ENCODE measurements around the gene AGO1. TPM values are rescaled to one million over a fixed set of nuclear protein-coding genes. Genes with fewer than 3 reads are reported as not detected.
"Not testable (repeated sequence)": the region's sequence is repeated elsewhere in the genome, so short reads cannot be mapped to it uniquely, and the experiment has no call there.

The AGO1 gene
- total RNA-seq, 1 experiment from 2014 or later = 81.8 TPM

DNA sequence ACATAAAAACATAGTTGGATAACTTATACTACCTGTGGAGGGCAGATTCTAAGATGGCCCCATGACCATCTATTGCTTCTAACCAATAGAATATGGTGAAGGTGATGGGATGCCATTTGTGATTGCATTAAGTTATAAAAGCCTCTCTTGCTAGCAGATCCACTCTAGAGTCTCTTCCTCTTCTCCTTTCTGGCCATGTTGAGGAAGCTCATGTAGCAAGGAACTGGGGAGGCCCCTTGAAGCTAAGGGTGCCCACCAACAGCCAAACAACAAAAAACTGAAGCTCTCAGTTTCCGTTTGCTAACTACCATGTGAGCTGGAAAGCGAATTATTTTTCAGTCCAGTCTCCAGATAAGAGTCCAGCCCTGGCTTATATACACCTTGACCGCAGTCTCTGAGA, 16.0 kb upstream of the AGO1 start:
- Mint-ChIP-seq H3K9me3 (no peaks in the 10 kb centered on the region), H3K27me3 (ENCODE audit: low read depth) (no peaks in the 10 kb centered on the region), H3K27ac (no peak overlapping the region), H3K4me3 (no peak overlapping the region), H3K4me1 (peaks cover 3% of the 10 kb centered on the region; the same call in 1 of the 2 replicates), H3K36me3 (no peaks in the 10 kb centered on the region)
- ChIA-PET POLR2A (no interaction called here), CTCF (interaction anchor here (1.5 kb wide), 1 partner anchor 12 kb away, joined by 4 read pairs; no protein-coding TSS in a partner anchor)
- DNase-seq (ENCODE audit: low spot score) = no peak
- ATAC-seq = no peak
- TF ChIP-seq TEAD4 (CRISPR knock-in tag; IDR thresholded peaks at IDR 0.05) (no peak), MXD4 (CRISPR knock-in tag; IDR thresholded peaks at IDR 0.05; ENCODE audit: borderline replicate concordance) (no peak), GABPB1 (CRISPR knock-in tag; IDR thresholded peaks at IDR 0.05) (no peak), PRRX2 (CRISPR knock-in tag; IDR thresholded peaks at IDR 0.05) (no peak), JAZF1 (CRISPR knock-in tag; IDR thresholded peaks at IDR 0.05) (no peak), NR2C2 (CRISPR knock-in tag; IDR thresholded peaks at IDR 0.05) (no peak), TCF7 (CRISPR knock-in tag; IDR thresholded peaks at IDR 0.05; ENCODE audit: low read depth) (no peak), RORB (CRISPR knock-in tag; IDR thresholded peaks at IDR 0.05) (no peak)
- TF ChIP-seq, protein P1, sequence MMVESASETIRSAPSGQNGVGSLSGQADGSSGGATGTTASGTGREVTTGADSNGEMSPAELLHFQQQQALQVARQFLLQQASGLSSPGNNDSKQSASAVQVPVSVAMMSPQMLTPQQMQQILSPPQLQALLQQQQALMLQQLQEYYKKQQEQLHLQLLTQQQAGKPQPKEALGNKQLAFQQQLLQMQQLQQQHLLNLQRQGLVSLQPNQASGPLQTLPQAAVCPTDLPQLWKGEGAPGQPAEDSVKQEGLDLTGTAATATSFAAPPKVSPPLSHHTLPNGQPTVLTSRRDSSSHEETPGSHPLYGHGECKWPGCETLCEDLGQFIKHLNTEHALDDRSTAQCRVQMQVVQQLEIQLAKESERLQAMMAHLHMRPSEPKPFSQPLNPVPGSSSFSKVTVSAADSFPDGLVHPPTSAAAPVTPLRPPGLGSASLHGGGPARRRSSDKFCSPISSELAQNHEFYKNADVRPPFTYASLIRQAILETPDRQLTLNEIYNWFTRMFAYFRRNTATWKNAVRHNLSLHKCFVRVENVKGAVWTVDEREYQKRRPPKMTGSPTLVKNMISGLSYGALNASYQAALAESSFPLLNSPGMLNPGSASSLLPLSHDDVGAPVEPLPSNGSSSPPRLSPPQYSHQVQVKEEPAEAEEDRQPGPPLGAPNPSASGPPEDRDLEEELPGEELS (CRISPR knock-in tag; IDR thresholded peaks at IDR 0.05) = no peak
- TF ChIP-seq, protein P2, sequence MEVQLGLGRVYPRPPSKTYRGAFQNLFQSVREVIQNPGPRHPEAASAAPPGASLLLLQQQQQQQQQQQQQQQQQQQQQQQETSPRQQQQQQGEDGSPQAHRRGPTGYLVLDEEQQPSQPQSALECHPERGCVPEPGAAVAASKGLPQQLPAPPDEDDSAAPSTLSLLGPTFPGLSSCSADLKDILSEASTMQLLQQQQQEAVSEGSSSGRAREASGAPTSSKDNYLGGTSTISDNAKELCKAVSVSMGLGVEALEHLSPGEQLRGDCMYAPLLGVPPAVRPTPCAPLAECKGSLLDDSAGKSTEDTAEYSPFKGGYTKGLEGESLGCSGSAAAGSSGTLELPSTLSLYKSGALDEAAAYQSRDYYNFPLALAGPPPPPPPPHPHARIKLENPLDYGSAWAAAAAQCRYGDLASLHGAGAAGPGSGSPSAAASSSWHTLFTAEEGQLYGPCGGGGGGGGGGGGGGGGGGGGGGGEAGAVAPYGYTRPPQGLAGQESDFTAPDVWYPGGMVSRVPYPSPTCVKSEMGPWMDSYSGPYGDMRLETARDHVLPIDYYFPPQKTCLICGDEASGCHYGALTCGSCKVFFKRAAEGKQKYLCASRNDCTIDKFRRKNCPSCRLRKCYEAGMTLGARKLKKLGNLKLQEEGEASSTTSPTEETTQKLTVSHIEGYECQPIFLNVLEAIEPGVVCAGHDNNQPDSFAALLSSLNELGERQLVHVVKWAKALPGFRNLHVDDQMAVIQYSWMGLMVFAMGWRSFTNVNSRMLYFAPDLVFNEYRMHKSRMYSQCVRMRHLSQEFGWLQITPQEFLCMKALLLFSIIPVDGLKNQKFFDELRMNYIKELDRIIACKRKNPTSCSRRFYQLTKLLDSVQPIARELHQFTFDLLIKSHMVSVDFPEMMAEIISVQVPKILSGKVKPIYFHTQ (CRISPR knock-in tag; IDR thresholded peaks at IDR 0.05) = no peak
- TF ChIP-seq, protein P3, sequence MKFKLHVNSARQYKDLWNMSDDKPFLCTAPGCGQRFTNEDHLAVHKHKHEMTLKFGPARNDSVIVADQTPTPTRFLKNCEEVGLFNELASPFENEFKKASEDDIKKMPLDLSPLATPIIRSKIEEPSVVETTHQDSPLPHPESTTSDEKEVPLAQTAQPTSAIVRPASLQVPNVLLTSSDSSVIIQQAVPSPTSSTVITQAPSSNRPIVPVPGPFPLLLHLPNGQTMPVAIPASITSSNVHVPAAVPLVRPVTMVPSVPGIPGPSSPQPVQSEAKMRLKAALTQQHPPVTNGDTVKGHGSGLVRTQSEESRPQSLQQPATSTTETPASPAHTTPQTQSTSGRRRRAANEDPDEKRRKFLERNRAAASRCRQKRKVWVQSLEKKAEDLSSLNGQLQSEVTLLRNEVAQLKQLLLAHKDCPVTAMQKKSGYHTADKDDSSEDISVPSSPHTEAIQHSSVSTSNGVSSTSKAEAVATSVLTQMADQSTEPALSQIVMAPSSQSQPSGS (CRISPR knock-in tag; IDR thresholded peaks at IDR 0.05; ENCODE audit: borderline replicate concordance, low read depth) = no peak
- TF ChIP-seq, protein P4, sequence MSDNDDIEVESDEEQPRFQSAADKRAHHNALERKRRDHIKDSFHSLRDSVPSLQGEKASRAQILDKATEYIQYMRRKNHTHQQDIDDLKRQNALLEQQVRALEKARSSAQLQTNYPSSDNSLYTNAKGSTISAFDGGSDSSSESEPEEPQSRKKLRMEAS (CRISPR knock-in tag; IDR thresholded peaks at IDR 0.05) = no peak
- TF ChIP-seq, protein P5, sequence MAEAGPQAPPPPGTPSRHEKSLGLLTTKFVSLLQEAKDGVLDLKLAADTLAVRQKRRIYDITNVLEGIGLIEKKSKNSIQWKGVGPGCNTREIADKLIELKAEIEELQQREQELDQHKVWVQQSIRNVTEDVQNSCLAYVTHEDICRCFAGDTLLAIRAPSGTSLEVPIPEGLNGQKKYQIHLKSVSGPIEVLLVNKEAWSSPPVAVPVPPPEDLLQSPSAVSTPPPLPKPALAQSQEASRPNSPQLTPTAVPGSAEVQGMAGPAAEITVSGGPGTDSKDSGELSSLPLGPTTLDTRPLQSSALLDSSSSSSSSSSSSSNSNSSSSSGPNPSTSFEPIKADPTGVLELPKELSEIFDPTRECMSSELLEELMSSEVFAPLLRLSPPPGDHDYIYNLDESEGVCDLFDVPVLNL (CRISPR knock-in tag; IDR thresholded peaks at IDR 0.05; ENCODE audit: borderline replicate concordance, low read depth) = no peak

DNA sequence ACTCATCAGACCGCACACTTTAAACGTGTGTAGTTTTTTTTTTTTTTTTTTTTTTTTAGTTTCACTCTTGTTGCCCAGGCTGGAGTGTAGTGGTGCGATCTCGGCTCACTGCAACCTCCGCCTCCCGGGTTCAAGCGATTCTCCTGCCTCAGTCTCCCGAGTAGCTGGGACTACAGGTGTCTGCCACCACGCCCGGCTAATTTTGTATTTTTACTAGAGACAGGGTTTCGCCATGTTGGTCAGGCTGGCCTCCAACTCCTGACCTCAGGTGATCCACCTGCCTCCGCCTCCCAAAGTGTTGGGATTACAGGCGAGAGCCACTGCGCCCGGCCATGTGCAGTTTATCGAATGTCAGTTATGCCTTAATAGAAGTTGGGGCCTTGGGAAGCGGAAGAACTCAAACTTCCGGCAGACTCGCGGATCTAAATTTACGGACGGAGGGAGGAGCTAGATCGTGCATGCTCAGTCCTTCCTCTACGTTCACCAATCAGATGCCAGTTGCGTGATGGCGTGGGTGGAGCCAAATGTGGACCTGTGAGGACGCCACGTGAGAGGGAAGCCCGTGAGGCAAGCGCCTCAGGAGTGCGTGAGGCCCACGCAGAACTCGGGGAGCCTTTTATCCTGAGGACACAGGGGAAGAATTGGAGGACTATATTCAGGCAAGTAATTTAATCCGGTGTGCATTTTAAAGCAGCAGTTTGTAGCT, 13.6 kb upstream of the AGO1 start:
- H3K36me3 Mint-ChIP-seq; H3K4me1 Mint-ChIP-seq; H3K9me3 Mint-ChIP-seq; H3K27ac Mint-ChIP-seq; H3K27me3 Mint-ChIP-seq (ENCODE audit: low read depth); POLR2A ChIA-PET: not testable (repeated sequence)
- ATAC-seq (peak; percentile 97), DNase-seq (ENCODE audit: low spot score) (peak; percentile 55)
- CTCF ChIA-PET = interaction anchor here (0.7 to 1.8 kb wide), 3 partner anchors 11 to 268 kb away, joined by 3 to 12 read pairs (median 3); partner anchors contain the start of gene AGO1
- peak overlapping the region; percentile 40; the same call in 1 of the 2 replicates for H3K4me3 Mint-ChIP-seq
- peak; percentile 35; the same call in 1 of the 2 replicates for TF ChIP-seq NFYB (CRISPR knock-in tag; conservative IDR thresholded peaks at IDR 0.05; ENCODE audit: low read depth)
- TF ChIP-seq, protein P3 (CRISPR knock-in tag; IDR thresholded peaks at IDR 0.05; ENCODE audit: borderline replicate concordance, low read depth) = peak; percentile 15; the same call in 1 of the 2 replicates
